Heart right ventricle (tissue), 16 donors: ENCODE measurements around the gene SUPT6H. TPM values are rescaled to one million over a fixed set of nuclear protein-coding genes. Genes with fewer than 3 reads are reported as not detected.

Source experiments
- ATAC-seq, 8 donors: fragments of 200-7000 bp; cut with Tn5 transposase; one replicate each; pipeline ENCODE4 v1.9.1; 2020; ENCODE audit warnings: mild to moderate bottlenecking in 8 of 8, moderate library complexity in 8 of 8, moderate number of reproducible peaks in 1 of 8
- DNase-seq, 2 donors: peaks; one replicate each; pipeline ENCODE4 v3.0.0-alpha.2; 2020
- H3K27ac ChIP-seq, 10 donors: fragments of 200-600 bp; sonication (generic) in 2 of 10; one replicate each; pipeline versions ENCODE4 v1.5.0 to v1.8.0; 2020 to 2022; ENCODE audit warnings: mild to moderate bottlenecking in 3 of 10
- H3K27me3 ChIP-seq, 7 donors: fragments of 200-600 bp; one replicate each; pipeline ENCODE4 v1.8.0; 2021 to 2022; ENCODE audit warnings: mild to moderate bottlenecking in 2 of 7
- H3K36me3 ChIP-seq, 9 donors: fragments of 200-600 bp; sonication (generic) in 1 of 9; one replicate each; pipeline versions ENCODE4 v1.5.0 to v1.8.0; 2020 to 2022; ENCODE audit warnings: mild to moderate bottlenecking in 2 of 9
- H3K4me1 ChIP-seq, 9 donors: fragments of 200-600 bp; sonication (generic) in 1 of 9; one replicate each; pipeline versions ENCODE4 v1.5.0 to v1.8.0; 2020 to 2022; ENCODE audit warnings: mild to moderate bottlenecking in 4 of 9
- H3K4me3 ChIP-seq, 10 donors: fragments of 200-600 bp; sonication (generic) in 2 of 10; one replicate each; pipeline versions ENCODE4 v1.5.0 to v1.8.0; 2020 to 2022; ENCODE audit warnings: mild to moderate bottlenecking in 7 of 10, moderate library complexity in 2 of 10
- H3K9me3 ChIP-seq, 11 donors: fragments of 200-600 bp in 10 of 11; sonication (generic) in 2 of 11; one replicate each; pipeline versions ENCODE4 v1.5.0 to v1.8.0; 2013 to 2022; ENCODE audit warnings: mild to moderate bottlenecking in 2 of 11, control low read depth in 1 of 11, moderate library complexity in 1 of 11
- WGBS, 2 donors: extraction: QIAGEN DNeasy Blood & Tissue Kit; methylation state at CpG; one replicate each; pipeline ENCODE4 v1.1.7; 2013; ENCODE audit warnings: inconsistent platforms in 1 of 2; 5-methylcytosine and 5-hydroxymethylcytosine counted together
- intact Hi-C, 10 donors: fragments of 100-400 bp; cut with DNase I; formaldehyde crosslinking; loops; one replicate each; pipeline versions ENCODE4 v1.11.1 to v1.14.2; 2022
- polyA plus RNA-seq, 2 donors: library from polyadenylated mRNA; stranded (reverse); fragments of 200-250 nt; gene quantifications; one replicate each; pipeline ENCODE4 v1.2.3, GENCODE V29; 2013
- total RNA-seq, 10 donors: library from RNA; stranded (reverse); fragmentation: NEBNext Ultra II Directional in 3 of 10; extraction: Animal tissue kit (Norgen Biotek cat#: 25700) in 3 of 10; gene quantifications; one replicate each; pipeline versions ENCODE4 v1.2.1 to v1.2.4, GENCODE V29; 2021 to 2023
- TF ChIP-seq, protein P1 (sequence below), 9 donors: fragments of 200-600 bp; sonication (generic) in 2 of 9; IDR thresholded peaks; one replicate each; pipeline versions ENCODE4 v1.5.0 to v1.8.0; 2021 to 2022; ENCODE audit warnings: antibody characterized with exemption in 9 of 9, mild to moderate bottlenecking in 5 of 9, moderate library complexity in 1 of 9
- donor health status: Arrhythmogenic right ventricular cardiomyopathy.
- donor health status: ischemic (EF 13 %, LVEDD 7.1; RV severe dilation, severe dysfunction).
- donor health status: healthy with polysubstance abuse.
- donor health status: DM: no; HTN: yes; CAD: no.
- donor health status: DM: no; HTN: no; CAD: no.
- donor health status: ischemic (EF 25% LVEDD 6.9; RV normal size, moderate dysfunction).
- donor health status: ischemic (EF 25% LVEDD 5.7; RV mildly dilated, moderate dysfunction).
- donor health status: healthy.
- donor health status: DM: yes; HTN: yes; CAD: no.
- donor health status: Ischemic cardiomyopathy.
- donor health status: ischemic (EF 35%, LVEDD 5.7; RV mildly dilated, moderate dysfunction).
- donor health status: nonischemic (EF 11% LVEDD 7.7; RV severe dilation, severe dysfunction).
- donor health status: DM: yes; HTN: yes; CAD: no.
- donor health status: PGD.
- donor health status: ischemic (EF 29% LVEDD 5.4; RV normal size, mild dysfunction).
- donor health status: nonischemic (EF 23%, LVEDD 6.1; RV moderate dilation, normal function).

SUPT6H gene
- total and polyA plus RNA-seq, 12 donors: 19.3 to 54.1 (median 49.9) TPM

DNA sequence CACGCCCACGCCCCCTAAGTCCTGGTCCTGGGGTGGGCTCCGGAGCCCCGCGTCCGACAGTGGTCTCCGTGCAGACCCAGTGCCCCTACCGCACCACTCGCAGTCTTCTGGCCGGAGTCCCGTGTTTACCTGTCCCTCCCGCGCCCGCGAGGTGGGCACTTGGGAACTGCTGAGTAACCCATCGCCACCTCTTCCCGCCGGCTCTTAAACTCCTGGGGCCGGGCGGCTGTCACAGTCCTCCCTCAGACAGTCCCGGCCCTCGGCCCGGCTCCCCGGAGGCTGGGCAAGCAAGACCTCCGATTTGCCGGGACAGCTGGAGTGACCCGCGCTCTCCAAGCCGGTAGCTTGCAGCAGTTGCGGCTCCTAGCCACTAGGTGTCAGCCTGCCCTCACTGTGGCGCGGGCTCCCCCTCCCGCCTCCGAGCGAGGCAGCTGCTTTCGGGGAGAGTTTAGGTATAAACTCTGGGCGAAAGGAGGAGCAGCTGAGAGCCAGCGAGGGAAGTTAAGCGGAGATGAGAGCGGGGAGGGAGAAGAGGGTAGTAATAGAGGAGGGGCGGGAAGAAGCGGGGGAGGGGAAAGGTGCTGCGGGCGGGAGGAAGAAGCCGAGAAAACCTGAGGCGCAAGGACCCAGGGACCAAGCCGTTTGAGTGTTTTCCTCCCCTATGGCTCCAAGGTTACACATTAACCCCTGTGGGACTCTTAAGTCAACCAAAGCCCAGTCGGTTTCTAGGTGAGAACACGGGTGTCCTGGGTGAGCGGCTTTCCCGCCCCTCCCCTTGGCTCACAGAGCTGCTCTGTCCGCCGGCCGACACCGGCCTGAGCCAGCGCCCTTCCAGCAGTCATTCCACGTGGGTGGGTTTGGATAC lies 64.9 kb downstream of the SUPT6H start:
- Histone ChIP-seq H3K4me3 (peak overlapping the region; percentile 50 to 89 (median 78)), H3K9me3 (no peaks in the 10 kb centered on the region), H3K4me1 (peaks cover 15 to 62% (median 35%) of the 10 kb centered on the region in 9 donors), H3K27ac (peak overlapping the region in 9 of 10 donors; percentile 5 to 98 (median 90)), H3K27me3 (no peaks in the 10 kb centered on the region), H3K36me3 (peaks cover 0 to 35% (median 29%) of the 10 kb centered on the region in 9 donors)
- TF ChIP-seq, protein P1, sequence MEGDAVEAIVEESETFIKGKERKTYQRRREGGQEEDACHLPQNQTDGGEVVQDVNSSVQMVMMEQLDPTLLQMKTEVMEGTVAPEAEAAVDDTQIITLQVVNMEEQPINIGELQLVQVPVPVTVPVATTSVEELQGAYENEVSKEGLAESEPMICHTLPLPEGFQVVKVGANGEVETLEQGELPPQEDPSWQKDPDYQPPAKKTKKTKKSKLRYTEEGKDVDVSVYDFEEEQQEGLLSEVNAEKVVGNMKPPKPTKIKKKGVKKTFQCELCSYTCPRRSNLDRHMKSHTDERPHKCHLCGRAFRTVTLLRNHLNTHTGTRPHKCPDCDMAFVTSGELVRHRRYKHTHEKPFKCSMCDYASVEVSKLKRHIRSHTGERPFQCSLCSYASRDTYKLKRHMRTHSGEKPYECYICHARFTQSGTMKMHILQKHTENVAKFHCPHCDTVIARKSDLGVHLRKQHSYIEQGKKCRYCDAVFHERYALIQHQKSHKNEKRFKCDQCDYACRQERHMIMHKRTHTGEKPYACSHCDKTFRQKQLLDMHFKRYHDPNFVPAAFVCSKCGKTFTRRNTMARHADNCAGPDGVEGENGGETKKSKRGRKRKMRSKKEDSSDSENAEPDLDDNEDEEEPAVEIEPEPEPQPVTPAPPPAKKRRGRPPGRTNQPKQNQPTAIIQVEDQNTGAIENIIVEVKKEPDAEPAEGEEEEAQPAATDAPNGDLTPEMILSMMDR (IDR thresholded peaks at IDR 0.05): peak; percentile 98 to 100 (median 99)
- intact Hi-C loops: loop anchor here in 7 of 10 donors (1.0 to 10.0 kb wide), 7 partner anchors 22 to 388 kb away; partner anchors contain the start of genes PHF12 (in 4 of the 7) and DHRS13 (in 1 of the 7)
- ATAC-seq: peak; percentile 71 to 88 (median 82)
- 0% methylated on average over 57 of the region's 57 CpGs for WGBS, 2 donors
- peak; percentile 90 to 92 for DNase-seq

- 0% methylated on average over 64 of the region's 64 CpGs for WGBS, 2 donors
- intact Hi-C loops: loop anchor here in 6 of 10 donors (2.0 to 10.0 kb wide), 8 partner anchors 16 to 386 kb away; partner anchors contain the start of genes PHF12 (in 4 of the 6), TRAF4 (in 2 of the 6) and DHRS13 (in 1 of the 6)
- peak; percentile 78 to 88 (median 86) for ATAC-seq
- peak; percentile 96 for DNase-seq
- no peaks in the 10 kb centered on the region for H3K9me3 ChIP-seq
- peak within 1 kb of the TSS; percentile 66 to 98 (median 92) for H3K27ac ChIP-seq
- TF ChIP-seq, protein P1 (IDR thresholded peaks at IDR 0.05): no peak
- H3K36me3 ChIP-seq: peaks cover 0 to 18% (median 13%) of the 10 kb centered on the region in 9 donors
- peak within 1 kb of the TSS; percentile 50 to 89 (median 78) for H3K4me3 ChIP-seq
- H3K4me1 ChIP-seq: peaks cover 10 to 51% (median 25%) of the 10 kb centered on the region in 9 donors
- H3K27me3 ChIP-seq: no peaks in the 10 kb centered on the region
Observed at GRCh38 chr17:28728364-28729200, 66.6 kb downstream of the SUPT6H start, which contains the start of gene NEK8. TSS of gene NEK8 (plus strand) at chr17:28728788. CDS start at chr17:28728814, 26 bp downstream.

GRCh38 chr17:28729950-28730330 lies 67.9 kb downstream of the SUPT6H start:
- Histone ChIP-seq H3K4me3 (no peak overlapping the region), H3K4me1 (peaks cover 10 to 38% (median 25%) of the 10 kb centered on the region in 9 donors), H3K9me3 (no peaks in the 10 kb centered on the region), H3K27me3 (no peaks in the 10 kb centered on the region), H3K27ac (no peak overlapping the region), H3K36me3 (peaks cover 0 to 4% (median 0%) of the 10 kb centered on the region in 9 donors)
- TF ChIP-seq, protein P1 (IDR thresholded peaks at IDR 0.05): no peak
- DNase-seq (no peak), ATAC-seq (no peak)
- 88 to 92% methylated on average over 11 of the region's 11 CpGs for WGBS, 2 donors
- intact Hi-C loops: loop anchor here in 6 of 10 donors (2.0 to 10.0 kb wide), 8 partner anchors 15 to 385 kb away; partner anchors contain the start of genes PHF12 (in 4 of the 6), TRAF4 (in 2 of the 6) and DHRS13 (in 1 of the 6)
